ENCODE data around the gene DEFB114.

The DEFB114 gene

DNA sequence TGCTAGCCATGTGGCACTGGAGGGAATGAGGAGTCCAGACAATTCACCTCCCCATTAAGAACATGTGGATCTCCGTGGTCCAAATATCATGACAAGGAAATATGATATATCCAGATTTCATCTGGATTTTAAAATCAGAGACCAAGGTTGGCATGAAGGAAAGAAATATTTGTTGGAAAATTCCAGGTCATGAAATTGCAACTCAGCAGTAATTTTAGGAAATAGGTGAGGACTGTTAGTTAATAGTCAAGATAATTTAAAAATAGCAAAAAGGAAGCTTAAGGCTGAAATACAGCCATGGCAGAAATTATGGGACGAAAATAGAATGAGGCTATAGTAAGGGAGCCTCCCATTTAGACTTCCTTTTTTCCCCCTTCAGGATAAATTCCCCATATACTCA is 26.9 kb downstream of the DEFB114 start:
- no peak for DNase-seq (ENCODE audit: low read depth in 2 of 2)

DNA sequence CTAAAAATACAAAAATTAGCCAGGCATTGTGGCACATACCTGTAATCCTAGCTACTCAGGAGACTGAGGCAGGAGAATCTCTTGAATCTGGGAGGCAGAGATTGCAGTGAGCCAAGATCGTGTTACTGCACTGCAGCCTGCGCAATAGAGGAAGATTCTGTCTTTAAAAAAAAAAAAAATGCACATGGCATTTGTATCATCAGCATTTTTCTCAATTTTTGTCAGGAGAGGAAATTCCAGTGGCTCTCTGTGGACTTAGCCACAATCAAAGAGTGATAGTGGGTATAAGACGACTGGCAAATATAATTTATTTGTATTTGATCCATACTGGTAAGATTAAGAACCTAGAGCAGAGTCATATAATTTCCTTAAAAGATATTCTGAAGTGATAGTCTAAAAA is 28.6 kb downstream of the DEFB114 start:
- no peak for DNase-seq (ENCODE audit: low read depth in 2 of 2)

DNA sequence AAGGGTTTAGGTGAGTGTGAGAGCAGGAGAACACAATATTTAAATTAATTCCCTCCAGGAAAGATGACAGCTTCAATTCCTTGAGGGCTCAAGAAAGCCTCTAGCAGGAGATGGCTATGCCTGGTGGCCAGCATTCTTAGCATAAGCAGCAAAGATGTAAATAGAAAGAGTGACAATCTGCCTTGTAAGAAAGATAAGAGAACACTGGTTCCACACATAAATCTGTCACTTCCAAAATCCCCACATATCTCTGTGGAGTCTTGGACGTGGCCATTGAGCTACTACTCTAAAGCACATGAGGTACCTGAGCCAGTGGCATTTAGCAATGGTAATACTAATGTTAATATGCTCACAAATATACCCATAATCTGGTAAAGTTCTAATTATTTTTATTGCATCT is 29.2 kb downstream of the DEFB114 start:
- DNase-seq (ENCODE audit: low read depth in 2 of 2), result no peak

DNA sequence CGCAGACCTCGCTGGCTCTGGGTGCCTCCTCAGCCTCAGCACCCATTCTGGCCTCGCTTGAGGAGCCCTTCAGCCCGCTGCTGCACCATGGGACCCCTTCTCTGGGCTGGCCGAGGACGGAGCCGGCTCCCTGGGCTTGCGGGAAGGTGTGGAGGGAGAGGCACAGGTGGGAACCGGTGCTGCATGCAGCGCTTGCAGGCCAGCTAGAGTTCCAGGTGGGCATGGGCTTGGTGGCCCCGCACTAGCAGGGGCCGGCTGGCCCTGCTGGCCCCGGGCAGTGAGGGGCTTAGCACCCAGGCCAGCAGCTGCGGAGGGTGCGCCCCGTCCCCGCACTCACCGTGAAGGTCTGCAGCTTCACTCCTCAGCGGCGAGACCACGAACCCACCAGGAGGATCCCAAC is 30.4 kb downstream of the DEFB114 start:
- no peak for DNase-seq (ENCODE audit: low read depth in 2 of 2)

DNA sequence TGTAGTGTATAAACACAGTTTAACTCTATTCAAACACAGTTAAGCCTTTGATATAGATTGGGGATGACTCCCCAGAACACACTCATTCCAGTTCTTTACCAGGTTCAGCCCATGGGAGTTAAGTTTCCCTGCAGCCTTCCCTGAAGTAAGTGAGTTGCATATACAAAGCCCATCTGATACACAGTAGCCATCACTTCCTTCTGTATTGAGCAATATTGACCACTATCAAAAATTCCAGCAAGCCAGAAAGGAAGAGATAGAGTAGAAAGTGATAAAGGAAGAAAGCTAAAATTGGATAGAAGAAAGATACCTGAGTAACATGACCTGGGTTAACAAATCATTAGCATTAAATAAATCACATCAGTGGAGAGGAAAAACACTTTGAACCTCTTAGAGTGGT is 34.6 kb downstream of the DEFB114 start:
- no peak for DNase-seq (ENCODE audit: low read depth in 2 of 2)

DNA sequence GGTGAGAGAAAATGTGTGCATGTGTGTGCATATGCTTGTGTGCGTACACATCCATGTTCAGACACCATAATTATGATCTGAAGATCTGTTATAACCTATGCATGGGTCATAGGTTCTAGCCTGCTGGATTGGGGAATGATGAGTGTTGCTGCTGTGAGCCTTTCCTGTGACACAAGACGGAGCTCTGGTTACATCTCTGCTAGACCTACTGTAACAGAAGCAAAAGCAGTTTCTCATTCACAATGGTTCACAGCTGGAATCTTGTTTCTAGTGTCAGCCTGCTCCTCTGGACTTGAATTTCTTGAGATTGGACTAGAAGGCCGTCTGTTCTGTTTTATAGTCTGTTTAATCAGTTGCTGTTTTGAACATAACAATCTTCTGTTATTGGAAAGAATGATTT is 40.1 kb downstream of the DEFB114 start:
- DNase-seq (ENCODE audit: low read depth in 2 of 2), result no peak

DNA sequence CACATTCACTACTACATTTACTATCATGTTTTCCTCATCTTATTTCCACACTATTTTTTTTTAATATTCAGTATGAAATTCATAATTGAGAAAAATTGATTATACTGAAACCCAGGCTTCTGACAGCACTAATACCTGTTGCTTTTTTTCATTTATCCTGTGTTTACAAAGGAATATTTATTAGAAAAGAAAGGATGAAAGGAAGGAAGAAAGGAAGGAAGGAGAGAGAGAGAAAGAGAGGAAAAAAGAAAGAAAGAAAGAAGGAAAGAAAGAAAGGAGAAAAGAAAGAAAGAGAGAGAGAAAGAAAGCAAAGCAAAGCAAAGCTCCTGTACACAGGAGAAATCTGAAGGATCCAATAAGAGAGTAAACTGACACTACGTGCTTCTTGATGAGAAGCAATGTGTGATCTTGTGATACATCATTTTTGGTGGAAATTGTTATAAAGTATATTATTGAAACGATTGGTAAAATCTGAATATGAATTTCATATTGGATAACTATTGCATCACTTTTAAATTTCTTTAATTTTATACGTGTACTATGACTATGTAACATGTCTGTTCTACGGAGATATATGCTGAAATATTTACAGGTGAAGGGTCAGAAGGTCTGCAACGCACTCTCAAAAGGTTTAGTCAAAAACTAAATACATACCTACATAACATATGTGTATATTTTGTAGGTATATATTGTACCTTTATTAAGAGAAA is 43.9 kb downstream of the DEFB114 start:
- DNase-seq (ENCODE audit: low read depth in 2 of 2), result no peak

DNA sequence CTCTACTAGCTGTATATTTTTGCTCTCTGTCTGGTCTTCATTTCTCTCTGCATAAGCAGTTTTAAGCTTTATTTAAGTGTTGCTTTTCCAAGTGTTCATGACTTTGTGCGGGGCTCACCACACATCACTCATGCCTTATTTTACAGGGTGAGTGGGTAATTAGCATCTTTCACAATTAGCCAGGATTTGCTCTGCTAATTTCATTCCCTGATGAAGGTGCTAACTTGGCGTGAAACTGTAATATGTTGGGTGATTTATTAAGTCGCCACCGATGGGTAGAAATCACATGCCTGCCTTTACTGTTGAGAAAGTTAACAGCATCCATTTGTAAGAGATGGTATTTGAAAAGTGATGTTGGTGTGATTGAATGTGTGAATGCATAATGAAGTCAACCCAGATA is 44.7 kb downstream of the DEFB114 start:
- no peak for DNase-seq (ENCODE audit: low read depth in 2 of 2)

DNA sequence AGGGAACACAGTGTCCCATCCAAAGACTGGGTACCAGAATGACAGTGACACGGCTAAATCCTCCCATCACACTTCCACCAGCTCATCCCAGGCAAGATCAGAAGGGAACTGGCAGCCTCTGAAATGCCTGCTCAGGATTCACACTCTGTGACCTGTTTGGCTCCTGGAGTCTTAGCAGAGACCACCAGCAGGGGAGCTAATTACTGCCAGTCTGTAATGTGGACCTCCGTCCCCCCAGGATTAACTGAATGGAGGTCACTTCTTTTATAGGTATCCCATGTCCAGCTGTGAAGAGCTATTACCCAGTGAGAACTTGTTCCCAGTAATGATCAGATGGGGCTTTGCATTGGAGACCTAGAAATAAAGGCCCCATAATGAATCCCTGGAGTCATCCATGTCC is 45.2 kb downstream of the DEFB114 start:
- DNase-seq (ENCODE audit: low read depth in 2 of 2), result no peak

DNA sequence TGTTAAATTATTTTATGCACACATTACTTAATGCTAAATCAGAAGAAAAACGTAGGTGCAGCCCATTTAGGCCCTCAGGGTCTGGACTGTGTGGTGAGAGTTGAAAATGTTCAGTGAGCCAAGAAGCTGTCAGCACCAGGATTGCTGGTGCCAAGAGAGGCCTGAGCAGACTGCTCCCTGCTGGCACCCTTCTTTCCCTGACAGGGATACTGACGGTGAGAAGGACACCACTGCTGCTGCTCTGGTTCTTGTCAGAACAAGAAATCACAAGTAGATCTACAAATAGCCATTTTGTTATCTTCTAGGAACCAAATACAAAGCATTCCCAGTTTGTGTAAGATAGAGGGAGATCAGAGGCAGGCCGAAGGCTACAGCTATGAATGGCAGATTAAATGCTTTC is 48.9 kb downstream of the DEFB114 start:
- DNase-seq (ENCODE audit: low read depth in 2 of 2), result no peak

DNA sequence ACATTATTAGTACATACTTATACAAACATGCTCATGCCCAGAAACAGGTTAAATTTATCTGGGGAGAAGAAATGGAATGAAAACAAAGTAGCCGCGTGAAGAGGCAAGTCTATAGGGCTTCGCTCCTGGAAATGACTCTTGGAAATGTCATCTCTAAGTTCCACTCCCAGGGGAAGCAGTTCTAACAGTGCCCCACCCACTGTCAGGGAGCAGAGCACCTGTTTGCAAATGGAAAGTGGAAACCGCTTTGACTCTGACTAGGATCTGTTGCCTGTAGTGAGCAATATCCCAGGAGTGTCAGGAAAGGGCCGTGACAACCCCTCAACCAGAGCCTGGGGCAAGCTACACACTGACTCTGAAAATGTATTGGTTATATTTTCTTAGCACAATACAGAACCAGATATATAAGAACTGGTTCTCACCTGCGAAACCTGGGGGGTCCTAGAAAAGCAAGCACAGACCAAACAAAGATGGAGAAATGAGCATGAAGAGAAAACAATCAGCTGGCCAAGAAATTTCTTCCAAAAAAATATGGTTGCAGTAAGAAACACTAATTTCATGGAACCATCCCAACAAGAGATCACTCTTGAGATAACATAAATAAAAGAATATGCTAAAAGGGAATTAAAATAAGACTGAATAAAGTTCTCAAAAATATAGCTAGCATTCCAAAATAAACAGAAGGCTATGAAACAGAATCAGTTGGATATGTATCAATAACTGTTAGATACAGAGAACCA is 50.2 kb downstream of the DEFB114 start:
- DNase-seq (ENCODE audit: low read depth in 2 of 2), result no peak

DNA sequence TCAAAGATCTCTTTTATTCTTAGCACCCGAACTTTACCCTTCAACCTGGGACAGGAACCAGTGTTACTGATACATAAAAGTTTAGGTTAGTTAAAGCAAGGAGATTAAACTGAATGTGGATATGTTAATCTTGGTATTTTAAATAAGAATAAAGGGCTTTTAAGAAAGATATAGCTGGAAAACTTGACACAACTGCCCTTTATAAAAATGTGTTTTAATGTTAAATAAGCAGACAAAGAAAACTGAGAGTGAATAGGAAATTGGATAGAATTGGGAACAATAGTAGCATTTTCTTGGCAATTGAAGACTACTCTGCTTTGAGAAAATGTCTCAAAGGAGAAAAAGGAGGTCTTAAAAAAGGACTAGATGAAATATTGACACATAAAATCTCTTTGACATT is 51.8 kb downstream of the DEFB114 start:
- no peak for DNase-seq (ENCODE audit: low read depth in 2 of 2)

DNA sequence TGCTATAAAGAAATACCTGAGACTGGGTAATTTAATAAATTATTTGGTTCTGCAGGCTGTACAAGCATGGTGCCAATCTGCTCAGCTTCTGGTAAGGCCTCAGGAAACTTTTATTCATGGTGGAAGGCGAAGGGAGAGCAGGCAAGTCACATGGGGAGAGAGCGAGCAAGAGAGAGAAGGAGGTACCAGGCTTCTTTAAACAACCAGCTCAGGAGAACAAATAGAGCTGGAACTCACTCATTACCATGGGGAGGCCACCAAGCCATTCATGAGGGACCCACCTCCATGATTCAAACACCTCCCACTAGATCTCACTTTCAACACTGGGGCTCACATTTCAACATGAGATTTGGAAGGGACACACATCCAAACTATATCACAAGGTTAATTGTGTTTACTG is 52.7 kb downstream of the DEFB114 start:
- DNase-seq (ENCODE audit: low read depth in 2 of 2), result no peak
